Right lobe of liver (tissue), 6 donors: ENCODE data around the gene LRCH1. TPM values are rescaled to one million over a fixed set of nuclear protein-coding genes. Genes with fewer than 3 reads are reported as not detected.
A peak's percentile ranks its signal among the peaks of the same experiment; 100 is the strongest.

Experiments used
- ATAC-seq, 4 donors: fragments of 200-7000 bp; cut with Tn5 transposase; one replicate each; pipeline ENCODE4 v1.9.1; 2020; ENCODE audit warnings: mild to moderate bottlenecking in 4 of 4, moderate library complexity in 4 of 4
- DNase-seq, 3 donors: peaks; one replicate each; pipeline ENCODE4 v3.0.0-alpha.2; 2020
- H3K27ac ChIP-seq, 3 donors: fragments of 200-600 bp; one replicate each; pipeline ENCODE4 v1.8.0; 2022
- H3K27me3 ChIP-seq, 2 donors: fragments of 200-600 bp; one replicate each; pipeline ENCODE4 v1.8.0; 2022
- H3K36me3 ChIP-seq, 4 donors: fragments of 200-600 bp; sonication (generic) in 1 of 4; one replicate each; pipeline versions ENCODE4 v1.5.1 to v1.8.0; 2017 to 2022; ENCODE audit warnings: control low read depth in 1 of 4
- H3K4me1 ChIP-seq, 4 donors: fragments of 200-600 bp; sonication (generic) in 1 of 4; one replicate each; pipeline versions ENCODE4 v1.5.1 to v1.8.0; 2017 to 2022; ENCODE audit warnings: control low read depth in 1 of 4
- H3K4me3 ChIP-seq, 3 donors: fragments of 200-600 bp; one replicate each; pipeline ENCODE4 v1.8.0; 2022
- H3K9me3 ChIP-seq, 4 donors: fragments of 200-600 bp; sonication (generic) in 1 of 4; one replicate each; pipeline versions ENCODE4 v1.5.1 to v1.8.0; 2017 to 2022; ENCODE audit warnings: control low read depth in 1 of 4
- POLR2A ChIP-seq: fragments of 450-650 bp; IDR thresholded peaks from one replicate; pipeline ENCODE4 v1.6.1; 2017; ENCODE audit warnings: antibody characterized with exemption, mild to moderate bottlenecking
- WGBS: methylation state at CpG from one replicate; pipeline ENCODE4 v1.1.6; 2018; ENCODE audit warnings: low coverage, low lambda C conversion rate; ENCODE audit not compliant: insufficient coverage; ENCODE audit errors: missing lambda C conversion rate; 5-methylcytosine and 5-hydroxymethylcytosine counted together
- intact Hi-C, 2 donors: fragments of 100-400 bp; cut with DNase I; formaldehyde crosslinking; loops; one replicate each; pipeline versions ENCODE4 v1.11.2 to v1.14.1; 2022
- total RNA-seq, 6 experiments: library from RNA; depleted of rRNA in 2 of 6; stranded (reverse); fragments of >200 nt in 2 of 6; fragmentation: NEBNext Ultra II Directional in 3 of 6; extraction: Animal tissue kit (Norgen Biotek cat#: 25700) in 3 of 6; gene quantifications; one replicate each; pipeline versions ENCODE4 v1.1.0 to v1.2.4, GENCODE V29; 2016 to 2023
- TF ChIP-seq, protein P1 (sequence below), 4 donors: fragments of 200-600 bp in 3 of 4; fragments of 450-650 bp in 1 of 4; IDR thresholded peaks; one replicate each; pipeline versions ENCODE4 v1.5.1 to v1.8.0; 2016 to 2022; ENCODE audit warnings: antibody characterized with exemption in 4 of 4, mild to moderate bottlenecking in 2 of 4
- donor health status: DM: no; HTN: yes; CAD: no.
- donor health status: DM: no; HTN: no; CAD: no.
- donor health status: DM: no; HTN: no; CAD: no.
- donor health status: DM: no; HTN: yes; CAD: no.
- donor health status: DM: no; HTN: yes; CAD: no.

Gene LRCH1
- total RNA-seq, 6 experiments from 2014 or later, result 5.4 to 9.6 (median 7.7) TPM

DNA sequence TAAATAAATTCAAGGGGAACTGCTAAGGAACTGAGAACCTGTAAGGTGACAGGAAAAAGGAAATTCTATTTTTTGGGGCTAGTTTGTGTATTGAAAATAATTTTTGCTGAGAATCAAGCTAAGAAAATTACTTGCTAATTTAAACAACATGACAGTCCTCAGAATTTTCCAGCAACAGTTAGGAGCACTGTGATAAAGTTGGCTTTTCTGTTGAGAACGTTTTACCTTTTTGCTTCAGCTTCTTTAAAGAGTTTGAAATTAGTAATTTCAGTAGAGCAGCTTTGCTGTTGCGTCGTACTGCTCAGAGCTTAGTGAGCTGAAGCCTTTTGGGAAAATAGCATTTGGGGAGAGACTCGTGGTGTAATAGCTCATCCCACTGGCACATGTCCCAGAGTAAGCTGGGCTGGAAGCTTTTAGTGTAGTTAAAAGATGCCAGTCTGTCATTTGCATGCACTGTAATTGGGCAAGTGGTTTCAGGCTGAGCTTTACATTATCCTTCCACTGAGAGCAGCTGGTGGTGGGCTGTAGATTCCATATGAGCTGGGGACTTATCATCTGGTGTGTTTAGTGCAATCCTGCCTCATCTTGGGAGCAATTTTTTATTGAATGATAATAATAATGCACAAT, 69.8 kb downstream of the LRCH1 start:
- H3K36me3 ChIP-seq, result no peaks in the 10 kb centered on the region
- peak in 2 of 3 donors; percentile 40 to 83 for DNase-seq
- TF ChIP-seq POLR2A, result peak; percentile 48
- TF ChIP-seq, protein P1, sequence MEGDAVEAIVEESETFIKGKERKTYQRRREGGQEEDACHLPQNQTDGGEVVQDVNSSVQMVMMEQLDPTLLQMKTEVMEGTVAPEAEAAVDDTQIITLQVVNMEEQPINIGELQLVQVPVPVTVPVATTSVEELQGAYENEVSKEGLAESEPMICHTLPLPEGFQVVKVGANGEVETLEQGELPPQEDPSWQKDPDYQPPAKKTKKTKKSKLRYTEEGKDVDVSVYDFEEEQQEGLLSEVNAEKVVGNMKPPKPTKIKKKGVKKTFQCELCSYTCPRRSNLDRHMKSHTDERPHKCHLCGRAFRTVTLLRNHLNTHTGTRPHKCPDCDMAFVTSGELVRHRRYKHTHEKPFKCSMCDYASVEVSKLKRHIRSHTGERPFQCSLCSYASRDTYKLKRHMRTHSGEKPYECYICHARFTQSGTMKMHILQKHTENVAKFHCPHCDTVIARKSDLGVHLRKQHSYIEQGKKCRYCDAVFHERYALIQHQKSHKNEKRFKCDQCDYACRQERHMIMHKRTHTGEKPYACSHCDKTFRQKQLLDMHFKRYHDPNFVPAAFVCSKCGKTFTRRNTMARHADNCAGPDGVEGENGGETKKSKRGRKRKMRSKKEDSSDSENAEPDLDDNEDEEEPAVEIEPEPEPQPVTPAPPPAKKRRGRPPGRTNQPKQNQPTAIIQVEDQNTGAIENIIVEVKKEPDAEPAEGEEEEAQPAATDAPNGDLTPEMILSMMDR (IDR thresholded peaks at IDR 0.05), result no peak
- H3K9me3 ChIP-seq, result no peaks in the 10 kb centered on the region
- peak overlapping the region in 2 of 3 donors; percentile 0 to 19 for H3K4me3 ChIP-seq
- peak; percentile 92 to 93 (median 92) for ATAC-seq
- no peaks in the 10 kb centered on the region for H3K27me3 ChIP-seq
- WGBS, result 17% methylated on average over 4 of the region's 4 CpGs
- peaks cover 0 to 36% (median 7%) of the 10 kb centered on the region in 4 donors for H3K4me1 ChIP-seq
- intact Hi-C loops, result no loop called here
- H3K27ac ChIP-seq, result peak overlapping the region; percentile 71 to 86 (median 71)

DNA sequence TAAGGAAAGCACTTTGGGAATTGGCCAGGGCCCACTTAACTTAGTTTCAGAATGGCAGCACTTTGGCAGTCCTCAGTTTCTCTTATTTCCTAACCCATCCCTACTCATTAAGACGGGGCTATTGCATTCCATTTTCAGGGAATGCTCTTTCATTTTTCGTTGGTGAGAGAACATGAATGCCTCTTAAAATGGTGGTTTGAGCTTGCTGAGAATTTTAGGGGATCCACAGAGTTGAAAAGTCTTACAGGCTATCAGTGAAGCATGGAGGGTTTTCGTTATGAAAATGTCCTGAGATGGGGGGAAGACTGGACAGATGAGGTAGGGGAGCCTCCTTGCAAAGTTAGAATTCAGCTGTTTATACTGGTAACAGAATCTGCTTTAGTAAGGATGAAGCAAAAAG, 71.4 kb downstream of the LRCH1 start:
- Histone ChIP-seq H3K27ac (no peak overlapping the region), H3K27me3 (no peaks in the 10 kb centered on the region), H3K4me1 (peaks cover 0 to 36% (median 7%) of the 10 kb centered on the region in 4 donors), H3K9me3 (no peaks in the 10 kb centered on the region), H3K4me3 (no peak overlapping the region), H3K36me3 (no peaks in the 10 kb centered on the region)
- no peak for TF ChIP-seq POLR2A
- TF ChIP-seq, protein P1 (IDR thresholded peaks at IDR 0.05), result no peak
- intact Hi-C loops, result no loop called here
- 88% methylated on average over 3 of the region's 3 CpGs for WGBS
- ATAC-seq (no peak), DNase-seq (no peak)

DNA sequence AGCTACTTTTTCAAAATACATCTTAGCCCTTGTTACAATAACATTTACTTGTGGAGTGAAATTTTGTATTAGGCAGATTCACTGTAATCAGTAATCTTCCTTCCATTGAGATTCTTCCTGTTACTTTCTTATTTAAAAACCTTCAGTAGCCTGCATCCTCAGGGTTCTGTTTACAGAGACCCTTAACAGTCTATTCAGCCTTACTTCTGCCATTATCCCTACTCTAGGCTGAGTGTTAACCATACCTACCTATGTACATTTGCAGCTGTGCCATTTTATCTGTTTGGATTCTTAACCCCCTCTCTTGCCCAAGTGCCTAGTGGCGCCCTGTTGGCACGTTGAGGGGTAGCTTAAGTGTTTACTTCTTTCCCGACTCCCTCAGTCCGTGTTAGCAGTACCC, 71.9 kb downstream of the LRCH1 start:
- Histone ChIP-seq H3K27ac (no peak overlapping the region), H3K9me3 (no peaks in the 10 kb centered on the region), H3K36me3 (no peaks in the 10 kb centered on the region), H3K27me3 (no peaks in the 10 kb centered on the region), H3K4me3 (no peak overlapping the region), H3K4me1 (peaks cover 0 to 35% (median 7%) of the 10 kb centered on the region in 4 donors)
- intact Hi-C loops, result no loop called here
- DNase-seq, result no peak
- WGBS, result 67% methylated on average over 3 of the region's 4 CpGs
- no peak for ATAC-seq
- TF ChIP-seq, protein P1 (IDR thresholded peaks at IDR 0.05), result no peak
- no peak for TF ChIP-seq POLR2A

DNA sequence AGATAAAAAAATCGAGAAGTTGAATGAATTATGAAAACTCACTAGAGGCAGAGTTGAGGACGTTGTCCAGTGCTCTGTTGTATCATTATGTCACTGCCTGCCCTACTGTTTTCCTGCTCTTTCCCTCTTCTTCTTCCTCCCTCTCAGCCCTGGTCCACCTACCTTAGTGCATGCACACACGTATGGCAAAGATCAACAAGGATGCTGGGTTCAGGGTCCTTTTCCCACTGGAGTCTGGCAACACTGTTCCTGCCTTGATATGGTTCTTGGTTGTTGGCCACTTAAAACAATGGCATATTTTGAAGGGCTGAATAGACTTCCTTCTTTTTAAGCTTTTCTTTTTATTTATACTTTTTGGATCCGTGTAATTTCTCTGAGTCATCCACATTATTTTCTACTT, 74.5 kb downstream of the LRCH1 start:
- no peak for DNase-seq
- intact Hi-C loops, result no loop called here
- Histone ChIP-seq H3K27me3 (no peaks in the 10 kb centered on the region), H3K9me3 (no peaks in the 10 kb centered on the region), H3K4me1 (peaks cover 0 to 15% (median 3%) of the 10 kb centered on the region in 4 donors), H3K36me3 (no peaks in the 10 kb centered on the region), H3K4me3 (no peak overlapping the region), H3K27ac (no peak overlapping the region)
- TF ChIP-seq, protein P1 (IDR thresholded peaks at IDR 0.05), result no peak
- TF ChIP-seq POLR2A, result no peak
- WGBS, result 64% methylated on average over 4 of the region's 4 CpGs
- no peak for ATAC-seq
